ENCODE results near the gene CRELD2. TPM values are rescaled to one million over a fixed set of nuclear protein-coding genes. Genes with fewer than 3 reads are reported as not detected.

Gene CRELD2
- total RNA-seq, 1 donor from 2014 or later, result 22.1 TPM

GRCh38 chr22:49906799-49907290 is 11.6 kb upstream of the CRELD2 start:
- intact Hi-C loops (cut with DNase I), result no loop called here
- no peak for ATAC-seq (ENCODE audit: poor library complexity)
- no peak for DNase-seq

- intact Hi-C loops (cut with DNase I), result no loop called here
- DNase-seq (no peak), ATAC-seq (ENCODE audit: poor library complexity) (no peak)
Measured at GRCh38 chr22:49907807-49908206, 10.6 kb upstream of the CRELD2 start.

- intact Hi-C loops (cut with DNase I), result loop anchor here (10.0 kb wide), 1 partner anchor 125 kb away; no protein-coding TSS in a partner anchor
- DNase-seq (no peak), ATAC-seq (ENCODE audit: poor library complexity) (no peak)
Measured at GRCh38 chr22:49909476-49910205, 8.8 kb upstream of the CRELD2 start.

- DNase-seq, result no peak
- intact Hi-C loops (cut with DNase I), result loop anchor here (10.0 kb wide), 1 partner anchor 126 kb away; no protein-coding TSS in a partner anchor
Measured at GRCh38 chr22:49910229-49911155, 7.9 kb upstream of the CRELD2 start.

GRCh38 chr22:49911881-49912625 is 6.4 kb upstream of the CRELD2 start:
- ATAC-seq (ENCODE audit: poor library complexity), result no peak
- no peak for DNase-seq
- intact Hi-C loops (cut with DNase I), result loop anchor here (10.0 kb wide), 1 partner anchor 127 kb away; no protein-coding TSS in a partner anchor

More at GRCh38 chr22:49910229-49911155, 7.9 kb upstream of the CRELD2 start:
- no peak for ATAC-seq (ENCODE audit: poor library complexity)

- no peak for DNase-seq
- intact Hi-C loops (cut with DNase I), result loop anchor here (10.0 kb wide), 1 partner anchor 128 kb away; no protein-coding TSS in a partner anchor
- no peak for ATAC-seq (ENCODE audit: poor library complexity)
Measured at GRCh38 chr22:49913026-49913425, 5.4 kb upstream of the CRELD2 start.

- ATAC-seq (ENCODE audit: poor library complexity) (no peak), DNase-seq (no peak)
- intact Hi-C loops (cut with DNase I), result loop anchor here (10.0 kb wide), 1 partner anchor 129 kb away; no protein-coding TSS in a partner anchor
Measured at GRCh38 chr22:49913446-49913845, 5.0 kb upstream of the CRELD2 start.

GRCh38 chr22:49914256-49914655 is 4.2 kb upstream of the CRELD2 start:
- DNase-seq (no peak), ATAC-seq (ENCODE audit: poor library complexity) (no peak)
- intact Hi-C loops (cut with DNase I), result loop anchor here (10.0 kb wide), 1 partner anchor 129 kb away; no protein-coding TSS in a partner anchor

GRCh38 chr22:49915610-49916009 is 2.8 kb upstream of the CRELD2 start:
- ATAC-seq (ENCODE audit: poor library complexity), result no peak
- DNase-seq, result no peak
- intact Hi-C loops (cut with DNase I), result loop anchor here (10.0 kb wide), 1 partner anchor 131 kb away; no protein-coding TSS in a partner anchor

- ATAC-seq (ENCODE audit: poor library complexity) (no peak), DNase-seq (no peak)
- intact Hi-C loops (cut with DNase I), result loop anchor here (10.0 kb wide), 1 partner anchor 132 kb away; no protein-coding TSS in a partner anchor
Measured at GRCh38 chr22:49916831-49917230, 1.6 kb upstream of the CRELD2 start.

GRCh38 chr22:49918911-49919881 is 762 bp downstream of the CRELD2 start:
- intact Hi-C loops (cut with DNase I), result loop anchor here (10.0 kb wide), 1 partner anchor 134 kb away; no protein-coding TSS in a partner anchor
- ATAC-seq (ENCODE audit: poor library complexity) (no peak), DNase-seq (no peak)

GRCh38 chr22:49920859-49921258 is 2.4 kb downstream of the CRELD2 start:
- ATAC-seq (ENCODE audit: poor library complexity) (no peak), DNase-seq (no peak)
- intact Hi-C loops (cut with DNase I), result no loop called here

- no peak for DNase-seq
- intact Hi-C loops (cut with DNase I), result no loop called here
- ATAC-seq (ENCODE audit: poor library complexity), result no peak
Measured at GRCh38 chr22:49921508-49922278, 3.3 kb downstream of the CRELD2 start.

GRCh38 chr22:49922484-49922883 is 4.0 kb downstream of the CRELD2 start:
- intact Hi-C loops (cut with DNase I), result no loop called here
- DNase-seq, result no peak
- no peak for ATAC-seq (ENCODE audit: poor library complexity)

- intact Hi-C loops (cut with DNase I), result no loop called here
- DNase-seq (no peak), ATAC-seq (ENCODE audit: poor library complexity) (no peak)
Measured at GRCh38 chr22:49922926-49923325, 4.5 kb downstream of the CRELD2 start.

- DNase-seq (no peak), ATAC-seq (ENCODE audit: poor library complexity) (no peak)
- intact Hi-C loops (cut with DNase I), result no loop called here
Measured at GRCh38 chr22:49923445-49923844, 5.0 kb downstream of the CRELD2 start.
